OCI-LY1 (cell line): Measurements from ENCODE around the gene PRSS53.

Experiments used
- H2AFZ ChIP-seq: fragments of 200-600 bp; sonication (generic), shearing (Covaris generic); 2 replicates; pipeline ENCODE4 v1.6.0; 2014; ENCODE audit warnings: antibody characterized with exemption, mild to moderate bottlenecking, low read length
- H3F3A ChIP-seq: fragments of 200-600 bp; sonication (generic), shearing (Covaris generic); 2 replicates; pipeline ENCODE4 v1.6.0; 2014; ENCODE audit warnings: mild to moderate bottlenecking, antibody characterized with exemption, low read length, moderate library complexity; ENCODE audit not compliant: insufficient read depth
- H3K27ac ChIP-seq: fragments of 200-600 bp; sonication (generic); 2 replicates; pipeline ENCODE4 v1.5.1; 2014; ENCODE audit warnings: low read length, mixed run types, mild to moderate bottlenecking, low read depth; ENCODE audit not compliant: poor library complexity, severe bottlenecking
- H3K27me3 ChIP-seq: fragments of 200-600 bp; sonication (generic); 2 replicates; pipeline ENCODE4 v1.6.0; 2014; ENCODE audit warnings: antibody characterized with exemption, mild to moderate bottlenecking, low read length, moderate library complexity; ENCODE audit not compliant: insufficient read depth
- H3K36me3 ChIP-seq: fragments of 200-600 bp; sonication (generic); 2 replicates; pipeline ENCODE4 v1.6.1; 2014; ENCODE audit warnings: mild to moderate bottlenecking, antibody characterized with exemption, low read length, moderate library complexity, mixed read lengths; ENCODE audit not compliant: insufficient read depth
- H3K4me1 ChIP-seq: fragments of 200-600 bp; sonication (generic); 2 replicates; pipeline ENCODE4 v1.5.1; 2014; ENCODE audit warnings: mild to moderate bottlenecking, low read length, moderate library complexity; ENCODE audit not compliant: insufficient read depth, severe bottlenecking
- H3K4me2 ChIP-seq: fragments of 200-600 bp; sonication (generic), shearing (Covaris generic); 2 replicates; pipeline ENCODE4 v1.6.1; 2014; ENCODE audit warnings: low read length
- H3K4me3 ChIP-seq: fragments of 200-600 bp; sonication (generic); 2 replicates; pipeline ENCODE4 v1.5.1; 2014; ENCODE audit warnings: low read length, low read depth, mild to moderate bottlenecking, mixed read lengths; ENCODE audit not compliant: poor library complexity, severe bottlenecking
- H3K79me2 ChIP-seq: fragments of 200-600 bp; shearing (Covaris generic); 2 replicates; pipeline ENCODE4 v1.6.1; 2016; ENCODE audit warnings: mixed run types, low read length, mixed read lengths; ENCODE audit not compliant: insufficient read depth
- H3K9ac ChIP-seq: fragments of 200-600 bp; sonication (generic), shearing (Covaris generic); 2 replicates; pipeline ENCODE4 v1.6.1; 2014; ENCODE audit warnings: mild to moderate bottlenecking, low read length, mixed read lengths
- H3K9me2 ChIP-seq: fragments of 200-600 bp; sonication (generic), shearing (Covaris generic); 2 replicates; pipeline ENCODE4 v1.6.1; 2014; ENCODE audit warnings: low read depth, mild to moderate bottlenecking, low read length, mixed read lengths
- H3K9me3 ChIP-seq: fragments of 200-600 bp; shearing (Covaris generic); 2 replicates; pipeline ENCODE4 v1.6.1; 2014; ENCODE audit warnings: low read length, mixed read lengths
- H4K20me1 ChIP-seq: fragments of 200-600 bp; sonication (generic), shearing (Covaris generic); 2 replicates; pipeline ENCODE4 v1.6.0; 2016; ENCODE audit warnings: mild to moderate bottlenecking, low read length; ENCODE audit not compliant: insufficient read depth
- CTCF ChIP-seq: fragments of 200-600 bp; sonication (generic), shearing (Covaris generic); IDR thresholded peaks from 2 replicates; pipeline ENCODE4 v1.5.1; 2017; ENCODE audit warnings: mild to moderate bottlenecking, antibody characterized with exemption, low read length, moderate library complexity, mixed read lengths
- EZH2 ChIP-seq: fragments of 200-600 bp; sonication (generic), shearing (Covaris generic); IDR thresholded peaks from 2 replicates; pipeline ENCODE4 v1.8.0; 2017; ENCODE audit warnings: borderline replicate concordance, mixed run types, mild to moderate bottlenecking, antibody characterized with exemption, low read length, moderate library complexity, mixed read lengths

PRSS53 gene

DNA sequence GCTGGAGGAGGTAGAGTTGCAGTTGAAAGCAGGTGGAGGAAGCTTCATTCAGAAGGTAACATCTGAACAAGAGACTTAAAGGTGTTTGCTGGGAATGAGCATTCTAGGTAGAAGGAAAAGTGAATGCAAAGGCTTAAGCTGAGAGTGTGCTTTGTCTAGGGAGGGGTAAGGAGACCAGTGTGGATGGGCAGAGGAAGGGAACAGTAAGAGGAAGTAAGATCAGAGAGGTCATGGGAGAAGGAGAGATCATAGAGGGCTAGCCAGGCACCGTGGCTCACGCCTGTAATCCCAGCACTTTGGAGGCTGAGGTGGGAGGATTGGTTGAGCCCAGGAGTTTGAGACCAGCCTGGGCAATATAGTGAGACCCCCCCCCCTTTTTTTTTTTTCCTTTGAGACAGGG lies 52.1 kb downstream of the PRSS53 start:
- Histone ChIP-seq H3K4me2 (no peak overlapping the region), H3K9me2 (no peaks in the 10 kb centered on the region), H3K27ac (no peak overlapping the region), H3K9ac (no peak overlapping the region), H3K36me3 (peaks cover 17% of the 10 kb centered on the region; the same call in 1 of the 2 replicates), H2AFZ (no peak overlapping the region), H4K20me1 (no peaks in the 10 kb centered on the region), H3K4me1 (peaks cover 17% of the 10 kb centered on the region), H3K4me3 (no peak overlapping the region), H3F3A (no peaks in the 10 kb centered on the region), H3K27me3 (no peaks in the 10 kb centered on the region), H3K79me2 (no peaks in the 10 kb centered on the region), H3K9me3 (no peaks in the 10 kb centered on the region)
- TF ChIP-seq CTCF (no peak), EZH2 (no peak)

DNA sequence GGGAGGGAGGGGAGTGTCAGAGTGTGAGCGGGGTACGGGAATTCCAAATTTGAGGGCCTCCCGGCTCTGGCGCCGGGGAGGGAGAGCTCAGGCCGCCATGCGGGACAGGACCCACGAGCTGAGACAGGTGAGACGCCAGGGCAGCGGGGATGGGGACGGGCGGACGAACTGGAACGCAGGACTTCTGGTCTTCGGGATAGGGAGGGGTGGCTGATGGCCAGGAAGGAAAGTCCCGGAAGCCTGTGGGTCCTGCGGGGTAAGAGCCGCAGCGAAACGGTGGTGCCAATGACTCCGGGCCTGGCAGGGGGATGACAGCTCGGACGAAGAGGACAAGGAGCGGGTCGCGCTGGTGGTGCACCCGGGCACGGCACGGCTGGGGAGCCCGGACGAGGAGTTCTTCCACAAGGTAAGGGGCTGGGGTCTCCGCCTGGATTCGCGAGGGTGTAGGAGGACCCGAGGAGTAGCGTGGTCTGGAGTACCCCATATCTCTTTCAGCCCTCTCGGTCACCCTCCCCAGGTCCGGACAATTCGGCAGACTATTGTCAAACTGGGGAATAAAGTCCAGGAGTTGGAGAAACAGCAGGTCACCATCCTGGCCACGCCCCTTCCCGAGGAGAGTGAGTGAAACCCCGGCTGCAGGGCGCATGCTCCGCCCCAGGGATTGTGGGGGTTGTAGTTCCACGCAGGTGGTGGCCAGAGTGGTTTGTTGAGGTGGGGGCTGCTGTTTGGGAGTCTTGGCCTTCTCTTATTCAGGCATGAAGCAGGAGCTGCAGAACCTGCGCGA lies 54.8 kb downstream of the PRSS53 start:
- Histone ChIP-seq H3K9me3 (no peaks in the 10 kb centered on the region), H3K9ac (peak overlapping the region; percentile 76), H3K4me3 (peak overlapping the region; percentile 96), H3K4me2 (peak overlapping the region; percentile 87), H3K4me1 (peaks cover 17% of the 10 kb centered on the region), H3K79me2 (no peaks in the 10 kb centered on the region), H3F3A (no peaks in the 10 kb centered on the region), H2AFZ (peak overlapping the region; percentile 22; the same call in 1 of the 2 replicates), H4K20me1 (no peaks in the 10 kb centered on the region), H3K36me3 (peaks cover 5% of the 10 kb centered on the region; the same call in 1 of the 2 replicates), H3K9me2 (no peaks in the 10 kb centered on the region), H3K27ac (no peak overlapping the region), H3K27me3 (no peaks in the 10 kb centered on the region)
- TF ChIP-seq CTCF (no peak), EZH2 (no peak)
